HepG2 (cell line): ENCODE results near the gene GATB. TPM values are rescaled to one million over a fixed set of nuclear protein-coding genes. Genes with fewer than 3 reads are reported as not detected.

Source experiments
- ATAC-seq: fragments of 200-7000 bp; cut with Tn5 transposase; 3 replicates; pipeline ENCODE4 v1.9.1; 2020; ENCODE audit warnings: mild to moderate bottlenecking, moderate library complexity
- BruUV-seq: library from RNA; stranded (reverse); fragments of 400-500 nt; replicated peaks from 2 replicates; lab custom pipeline; 2021; lab: Mats Ljungman, UMichigan
- CTCF ChIA-PET: fragments of 300-600 bp; formaldehyde crosslinking; extraction: SDS; loops from one replicate; lab custom pipeline; 2021; ENCODE audit warnings: low total read pairs, inconsistent platforms, low intra/inter-chr PET ratio; lab: Yijun Ruan, JAX
- POLR2A ChIA-PET: fragments of 350-600 bp; sonication (Branson Sonifier 250); formaldehyde crosslinking; loops from one replicate; lab custom pipeline; 2020; ENCODE audit warnings: antibody characterized with exemption, inconsistent platforms; lab: Yijun Ruan, JAX
- DNase-seq: peaks from one replicate; pipeline ENCODE4 v3.0.0-alpha.2; 2015; ENCODE audit warnings: low spot score
- FAIRE-seq: peaks from 3 replicates; lab custom pipeline; 2011; peaks lifted over from hg19 to GRCh38; lab: Jason Lieb, UNC
- H2AFZ ChIP-seq: one replicate; pipeline ENCODE4 v1.6.1; 2011; ENCODE audit warnings: low read length, inconsistent platforms
- H3K27ac ChIP-seq: fragments of 300-600 bp; 3 replicates; pipeline ENCODE4 v1.8.0; 2011; ENCODE audit warnings: mixed run types, mild to moderate bottlenecking, mixed read lengths, low read length, inconsistent platforms; ENCODE audit not compliant: insufficient read depth; ENCODE audit errors: extremely low read length
- H3K27me3 ChIP-seq, 2 experiments: fragments of 200-600 bp in 1 of 2; 2 replicates in 1 of 2; 3 replicates in 1 of 2; pipeline versions ENCODE4 v1.6.0 to v1.8.0; 2011; ENCODE audit warnings: low read length in 2 of 2, mild to moderate bottlenecking in 2 of 2, moderate library complexity in 2 of 2, inconsistent platforms in 1 of 2; ENCODE audit not compliant: insufficient read depth in 2 of 2, control insufficient read depth in 1 of 2
- H3K36me3 ChIP-seq, 2 experiments: fragments of 200-600 bp in 1 of 2; replicated peaks in 1 of 2; 2 replicates in 1 of 2; 3 replicates in 1 of 2; pipeline versions ENCODE4 v1.5.1 to v1.8.0; 2011; ENCODE audit warnings: low read length in 2 of 2, inconsistent platforms in 1 of 2; ENCODE audit not compliant: insufficient read depth in 2 of 2, control insufficient read depth in 1 of 2
- H3K4me1 ChIP-seq: 2 replicates; pipeline ENCODE4 v1.5.1; 2012; ENCODE audit warnings: low read length, inconsistent platforms; ENCODE audit not compliant: insufficient read depth
- H3K4me2 ChIP-seq: 2 replicates; pipeline ENCODE4 v1.6.0; 2011; ENCODE audit warnings: low read depth, low read length, inconsistent platforms
- H3K4me3 ChIP-seq, 3 experiments: fragments of 200-600 bp in 1 of 3; sonication (generic), shearing (Covaris generic) in 1 of 3; replicated peaks in 1 of 3; 2 replicates each; pipeline ENCODE4 v1.5.1; 2011 to 2016; ENCODE audit warnings: low read length in 3 of 3, inconsistent platforms in 2 of 3, low read depth in 2 of 3, mild to moderate bottlenecking in 2 of 3, control low read depth in 1 of 3, mixed read lengths in 1 of 3; ENCODE audit not compliant: insufficient read depth in 1 of 3
- H3K79me2 ChIP-seq: one replicate; pipeline ENCODE4 v1.6.1; 2011; ENCODE audit warnings: low read length, inconsistent platforms; ENCODE audit not compliant: insufficient read depth
- H3K9ac ChIP-seq: 2 replicates; pipeline ENCODE4 v1.6.0; 2011; ENCODE audit warnings: mild to moderate bottlenecking, low read depth, low read length, inconsistent platforms; ENCODE audit not compliant: insufficient read depth
- H3K9me3 ChIP-seq: 2 replicates; pipeline ENCODE4 v1.5.1; 2012; ENCODE audit warnings: mild to moderate bottlenecking, low read length
- H4K20me1 ChIP-seq: 2 replicates; pipeline ENCODE4 v1.6.0; 2011; ENCODE audit warnings: inconsistent platforms, mild to moderate bottlenecking, low read length, moderate library complexity; ENCODE audit not compliant: insufficient read depth
- ERF ChIP-seq: IDR thresholded peaks from 2 replicates; pipeline ENCODE4 v1.6.1; 2018; ENCODE audit warnings: missing biosample characterization, missing genetic modification reagents
- FOXK2 ChIP-seq: fragments of 450-650 bp; IDR thresholded peaks from 2 replicates; pipeline ENCODE4 v1.6.1; 2016
- HES4 ChIP-seq: sonication (generic); formaldehyde crosslinking; IDR thresholded peaks from 2 replicates; pipeline ENCODE4 v1.9.0; 2021; ENCODE audit warnings: mild to moderate bottlenecking, missing genetic modification reagents, borderline replicate concordance
- HMGA1 ChIP-seq: sonication (generic); formaldehyde crosslinking; conservative IDR thresholded peaks from 2 replicates; pipeline ENCODE4 v1.4.0; 2020; ENCODE audit warnings: missing genetic modification reagents
- HNRNPK ChIP-seq: fragments of 200-400 bp; formaldehyde crosslinking; IDR thresholded peaks from 2 replicates; pipeline ENCODE4 v1.6.1; 2018; ENCODE audit warnings: low read length, low read depth, moderate library complexity, mild to moderate bottlenecking; ENCODE audit not compliant: poor library complexity, severe bottlenecking
- NAIF1 ChIP-seq: sonication (generic); formaldehyde crosslinking; IDR thresholded peaks from 2 replicates; pipeline ENCODE4 v1.5.0; 2020; ENCODE audit warnings: mild to moderate bottlenecking, missing genetic modification reagents, borderline replicate concordance
- POLR2A ChIP-seq, 2 experiments: IDR thresholded peaks; 2 replicates each; pipeline ENCODE4 v1.6.1; 2011; ENCODE audit warnings: low read depth in 2 of 2, low read length in 2 of 2, mild to moderate bottlenecking in 1 of 2, moderate library complexity in 1 of 2; ENCODE audit not compliant: insufficient read depth in 1 of 2
- RCOR2 ChIP-seq: IDR thresholded peaks from 2 replicates; pipeline ENCODE4 v1.6.1; 2016; ENCODE audit warnings: missing biosample characterization, missing genetic modification reagents
- STAG1 ChIP-seq: sonication (generic); formaldehyde crosslinking; IDR thresholded peaks from 2 replicates; pipeline ENCODE4 v1.4.0; 2020; ENCODE audit warnings: missing genetic modification reagents
- STAT5B ChIP-seq: sonication (generic); formaldehyde crosslinking; IDR thresholded peaks from 2 replicates; pipeline ENCODE4 v1.4.0; 2020; ENCODE audit warnings: missing genetic modification reagents
- SUZ12 ChIP-seq: fragments of 150-350 bp; IDR thresholded peaks from 2 replicates; pipeline ENCODE4 v1.6.1; 2014; ENCODE audit warnings: low read depth, low read length
- TCF12 ChIP-seq, 2 experiments: fragments of 450-650 bp in 1 of 2; sonication (generic) in 1 of 2; formaldehyde crosslinking in 1 of 2; IDR thresholded peaks; 2 replicates each; pipeline versions ENCODE4 v1.6.1 to v1.8.0; 2017 to 2022; ENCODE audit warnings: antibody characterized with exemption in 1 of 2, mild to moderate bottlenecking in 1 of 2, missing genetic modification reagents in 1 of 2, moderate library complexity in 1 of 2
- ZNF235 ChIP-seq: sonication (generic); formaldehyde crosslinking; IDR thresholded peaks from 2 replicates; pipeline ENCODE4 v1.8.1; 2023; ENCODE audit warnings: mild to moderate bottlenecking, missing genetic modification reagents, borderline replicate concordance
- ZNF251 ChIP-seq: sonication (generic); formaldehyde crosslinking; IDR thresholded peaks from 2 replicates; pipeline ENCODE4 v1.9.0; 2021; ENCODE audit warnings: mild to moderate bottlenecking, missing genetic modification reagents
- ZNF329 ChIP-seq: sonication (generic); formaldehyde crosslinking; IDR thresholded peaks from 2 replicates; pipeline ENCODE4 v1.9.0; 2021; ENCODE audit warnings: low read depth, mild to moderate bottlenecking, missing genetic modification reagents
- ZNF335 ChIP-seq: sonication (generic); formaldehyde crosslinking; IDR thresholded peaks from 2 replicates; pipeline ENCODE4 v1.4.0; 2020; ENCODE audit warnings: missing genetic modification reagents
- ZNF713 ChIP-seq: sonication (generic); formaldehyde crosslinking; IDR thresholded peaks from 2 replicates; pipeline ENCODE4 v1.4.0; 2020; ENCODE audit warnings: mild to moderate bottlenecking, missing genetic modification reagents
- ZNF839 ChIP-seq: sonication (generic); formaldehyde crosslinking; IDR thresholded peaks from 2 replicates; pipeline ENCODE4 v1.4.0; 2020; ENCODE audit warnings: missing genetic modification reagents, mild to moderate bottlenecking, borderline replicate concordance
- ZSCAN21 ChIP-seq: sonication (generic); formaldehyde crosslinking; IDR thresholded peaks from 2 replicates; pipeline ENCODE4 v1.8.0; 2022; ENCODE audit warnings: mild to moderate bottlenecking, missing genetic modification reagents, moderate library complexity, borderline replicate concordance
- WGBS: methylation state at CpG from one replicate; pipeline ENCODE4 v1.1.6; 2017; ENCODE audit warnings: low lambda C conversion rate; 5-methylcytosine and 5-hydroxymethylcytosine counted together
- in situ Hi-C: cut with HindIII; loops from 2 replicates; pipeline ENCODE4 v1.10.0; 2017; ENCODE audit warnings: low pct_unique_long_range_greater_than_20kb; ENCODE audit not compliant: extremely low pct_ligation_motif_present
- intact Hi-C: fragments of 100-400 bp; cut with micrococcal nuclease; formaldehyde crosslinking; loops from one replicate; pipeline ENCODE4 v1.10.0; 2022; ENCODE audit not compliant: unreplicated experiment
- polyA plus RNA-seq, 8 experiments: library from polyadenylated mRNA; depleted of rRNA in 3 of 8; stranded (reverse) in 7 of 8; unstranded in 1 of 8; fragments of >200 nt; fragmentation: Illumina TruSeq in 4 of 8; extraction: Trizol in 4 of 8; gene quantifications; 2 replicates each; pipeline versions ENCODE4 v1.2.1 to v1.2.3, GENCODE V29; 2011 to 2016; ENCODE audit warnings: low read depth in 4 of 8, missing spikeins in 1 of 8, mixed read lengths in 1 of 8; ENCODE audit not compliant: insufficient read depth in 1 of 8
- total RNA-seq, 5 experiments: library from RNA; depleted of rRNA; stranded (reverse); fragments of >200 nt; fragmentation: Illumina TruSeq; extraction: Trizol; gene quantifications; 2 replicates each; pipeline ENCODE4 v1.2.3, GENCODE V29; 2016; ENCODE audit warnings: low read depth in 1 of 5
- TF ChIP-seq, protein P1 (sequence below): IDR thresholded peaks from 2 replicates; pipeline ENCODE4 v1.6.1; 2016; ENCODE audit warnings: mild to moderate bottlenecking

The GATB gene
- total and polyA plus RNA-seq, 2 of the 13 experiments (the other 11 are each of a cell fraction or from before 2014, with no cell fraction given): 32.3 to 32.4 TPM

- DNase-seq (no peak), FAIRE-seq (no peak), ATAC-seq (no peak)
- TF ChIP-seq ZNF329 (CRISPR knock-in tag) (no peak), HMGA1 (CRISPR knock-in tag) (no peak), SUZ12 (no peak), POLR2A (IDR thresholded peaks at IDR 0.05; ENCODE audit: insufficient read depth in 1 of 2, low read depth in 2 of 2, low read length in 2 of 2) (no peak), NAIF1 (CRISPR knock-in tag) (no peak), TCF12 (IDR thresholded peaks at IDR 0.05) (no peak), TCF12 (CRISPR knock-in tag; IDR thresholded peaks at IDR 0.05) (no peak), ZNF235 (no peak), STAT5B (CRISPR knock-in tag) (no peak), ZNF335 (CRISPR knock-in tag) (no peak), ZNF713 (CRISPR knock-in tag) (no peak), FOXK2 (no peak), ZNF839 (CRISPR knock-in tag) (no peak), ERF (CRISPR knock-in tag) (no peak), HNRNPK (no peak), ZNF251 (CRISPR knock-in tag) (no peak), ZSCAN21 (CRISPR knock-in tag) (no peak), STAG1 (CRISPR knock-in tag) (no peak), RCOR2 (CRISPR knock-in tag) (no peak), HES4 (no peak)
- TF ChIP-seq, protein P1, sequence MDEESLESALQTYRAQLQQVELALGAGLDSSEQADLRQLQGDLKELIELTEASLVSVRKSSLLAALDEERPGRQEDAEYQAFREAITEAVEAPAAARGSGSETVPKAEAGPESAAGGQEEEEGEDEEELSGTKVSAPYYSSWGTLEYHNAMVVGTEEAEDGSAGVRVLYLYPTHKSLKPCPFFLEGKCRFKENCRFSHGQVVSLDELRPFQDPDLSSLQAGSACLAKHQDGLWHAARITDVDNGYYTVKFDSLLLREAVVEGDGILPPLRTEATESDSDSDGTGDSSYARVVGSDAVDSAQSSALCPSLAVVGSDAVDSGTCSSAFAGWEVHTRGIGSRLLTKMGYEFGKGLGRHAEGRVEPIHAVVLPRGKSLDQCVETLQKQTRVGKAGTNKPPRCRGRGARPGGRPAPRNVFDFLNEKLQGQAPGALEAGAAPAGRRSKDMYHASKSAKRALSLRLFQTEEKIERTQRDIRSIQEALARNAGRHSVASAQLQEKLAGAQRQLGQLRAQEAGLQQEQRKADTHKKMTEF (CRISPR knock-in tag): no peak
- Histone ChIP-seq H3K27ac (no peak overlapping the region), H3K36me3 (peaks cover 1 to 6% of the 10 kb centered on the region in 2 experiments; a peak in 2 of 5 replicates), H3K9me3 (no peaks in the 10 kb centered on the region), H3K79me2 (no peaks in the 10 kb centered on the region), H3K4me2 (no peak overlapping the region), H3K9ac (no peak overlapping the region), H3K4me3 (no peak overlapping the region), H4K20me1 (no peaks in the 10 kb centered on the region), H3K27me3 (no peaks in the 10 kb centered on the region), H3K4me1 (peaks cover 8% of the 10 kb centered on the region), H2AFZ (no peak overlapping the region)
- intact Hi-C loops (no loop called here), in situ Hi-C loops (no loop called here)
- 90% methylated on average over 9 of the region's 9 CpGs for WGBS
- ChIA-PET CTCF (no interaction called here), POLR2A (no interaction called here)
- BruUV-seq: no TSS peak
Observed at GRCh38 chr4:151669990-151670389, 90.8 kb downstream of the GATB start.
